ENCODE measurements around the gene MRNIP. TPM values are rescaled to one million over a fixed set of nuclear protein-coding genes. Genes with fewer than 3 reads are reported as not detected.

The MRNIP gene
- total RNA-seq: 27.6 and 27.8 TPM in 2 replicates

GRCh38 chr5:179858586-179859427 is at the start of gene MRNIP:
Gene MRNIP (minus strand): TSS chr5:179858817. CDS start chr5:179858796, 21 bp downstream.
- H3K4me3 Mint-ChIP-seq: peak within 1 kb of the TSS; percentile 98
- peak; percentile 97 for DNase-seq
- H3K36me3 Mint-ChIP-seq (ENCODE audit: low read depth): peaks cover 11% of the 10 kb centered on the region
- no peaks in the 10 kb centered on the region for H3K9me3 Mint-ChIP-seq
- peaks cover 11% of the 10 kb centered on the region for H3K4me1 Mint-ChIP-seq
- H3K27ac Mint-ChIP-seq: peak within 1 kb of the TSS; percentile 94
- H3K27me3 Mint-ChIP-seq: no peaks in the 10 kb centered on the region
- intact Hi-C loops (cut with micrococcal nuclease): loop anchor here (1.0 to 5.0 kb wide), 8 partner anchors 23 to 236 kb away; partner anchors contain the start of genes CANX, HNRNPH1, RNF130 and TBC1D9B

GRCh38 chr5:179907556-179908324 is 49.1 kb upstream of the MRNIP start, which contains the start of gene TBC1D9B:
Gene TBC1D9B (minus strand): TSS chr5:179907897. CDS start chr5:179907821, 76 bp downstream.
- H3K4me3 Mint-ChIP-seq: peak within 1 kb of the TSS; percentile 96
- intact Hi-C loops (cut with micrococcal nuclease): loop anchor here (1.0 to 2.0 kb wide), 4 partner anchors 49 to 209 kb away; partner anchors contain the start of genes CANX, MGAT4B and MRNIP
- peaks cover 11% of the 10 kb centered on the region for H3K4me1 Mint-ChIP-seq
- peak; percentile 92 for DNase-seq
- H3K27me3 Mint-ChIP-seq: no peaks in the 10 kb centered on the region
- no peaks in the 10 kb centered on the region for H3K9me3 Mint-ChIP-seq
- peak within 1 kb of the TSS; percentile 92 for H3K27ac Mint-ChIP-seq
- peaks cover 20% of the 10 kb centered on the region for H3K36me3 Mint-ChIP-seq (ENCODE audit: low read depth)

GRCh38 chr5:179906795-179907555 is 48.4 kb upstream of the MRNIP start:
- intact Hi-C loops (cut with micrococcal nuclease): loop anchor here (1.0 to 2.0 kb wide), 4 partner anchors 48 to 208 kb away; partner anchors contain the start of genes CANX, MGAT4B and MRNIP
- Mint-ChIP-seq H3K4me3 (peak overlapping the region; percentile 96), H3K27ac (peak overlapping the region; percentile 92), H3K9me3 (no peaks in the 10 kb centered on the region), H3K4me1 (peaks cover 11% of the 10 kb centered on the region), H3K36me3 (ENCODE audit: low read depth) (peaks cover 24% of the 10 kb centered on the region), H3K27me3 (no peaks in the 10 kb centered on the region)
- peak; percentile 73 for DNase-seq

- Mint-ChIP-seq H3K27me3 (no peaks in the 10 kb centered on the region), H3K36me3 (ENCODE audit: low read depth) (peaks cover 26% of the 10 kb centered on the region), H3K9me3 (no peaks in the 10 kb centered on the region), H3K4me1 (peaks cover 11% of the 10 kb centered on the region), H3K4me3 (peak overlapping the region; percentile 96), H3K27ac (no peak overlapping the region)
- DNase-seq: no peak
- intact Hi-C loops (cut with micrococcal nuclease): loop anchor here (2.0 kb wide), 3 partner anchors 48 to 208 kb away; partner anchors contain the start of genes CANX, MGAT4B and MRNIP
Observed at GRCh38 chr5:179906294-179906794, 47.7 kb upstream of the MRNIP start.

- Mint-ChIP-seq H3K9me3 (no peaks in the 10 kb centered on the region), H3K4me1 (peaks cover 11% of the 10 kb centered on the region), H3K4me3 (no peak overlapping the region), H3K36me3 (ENCODE audit: low read depth) (peaks cover 27% of the 10 kb centered on the region), H3K27me3 (no peaks in the 10 kb centered on the region), H3K27ac (no peak overlapping the region)
- DNase-seq: no peak
- intact Hi-C loops (cut with micrococcal nuclease): no loop called here
Observed at GRCh38 chr5:179905161-179905560, 46.5 kb upstream of the MRNIP start.

GRCh38 chr5:179904463-179905160 is 46.0 kb upstream of the MRNIP start:
- Mint-ChIP-seq H3K27ac (no peak overlapping the region), H3K9me3 (no peaks in the 10 kb centered on the region), H3K4me3 (no peak overlapping the region), H3K4me1 (peaks cover 11% of the 10 kb centered on the region), H3K27me3 (no peaks in the 10 kb centered on the region), H3K36me3 (ENCODE audit: low read depth) (peaks cover 33% of the 10 kb centered on the region)
- DNase-seq: no peak
- intact Hi-C loops (cut with micrococcal nuclease): no loop called here

GRCh38 chr5:179902763-179903158 is 44.1 kb upstream of the MRNIP start:
- H3K36me3 Mint-ChIP-seq (ENCODE audit: low read depth): peaks cover 42% of the 10 kb centered on the region
- no peaks in the 10 kb centered on the region for H3K27me3 Mint-ChIP-seq
- intact Hi-C loops (cut with micrococcal nuclease): no loop called here
- H3K4me1 Mint-ChIP-seq: peaks cover 10% of the 10 kb centered on the region
- no peak overlapping the region for H3K4me3 Mint-ChIP-seq
- no peaks in the 10 kb centered on the region for H3K9me3 Mint-ChIP-seq
- DNase-seq: no peak
- H3K27ac Mint-ChIP-seq: no peak overlapping the region

GRCh38 chr5:179901915-179902762 is 43.5 kb upstream of the MRNIP start:
- no peak for DNase-seq
- intact Hi-C loops (cut with micrococcal nuclease): no loop called here

GRCh38 chr5:179901462-179901861 is 42.8 kb upstream of the MRNIP start:
- DNase-seq: no peak
- H3K36me3 Mint-ChIP-seq (ENCODE audit: low read depth): peaks cover 45% of the 10 kb centered on the region
- no peaks in the 10 kb centered on the region for H3K27me3 Mint-ChIP-seq
- intact Hi-C loops (cut with micrococcal nuclease): no loop called here
- H3K4me3 Mint-ChIP-seq: no peak overlapping the region
- H3K4me1 Mint-ChIP-seq: peaks cover 8% of the 10 kb centered on the region
- no peak overlapping the region for H3K27ac Mint-ChIP-seq
- H3K9me3 Mint-ChIP-seq: no peaks in the 10 kb centered on the region

More at GRCh38 chr5:179901915-179902762, 43.5 kb upstream of the MRNIP start:
- Mint-ChIP-seq H3K4me3 (no peak overlapping the region), H3K27ac (no peak overlapping the region), H3K4me1 (peaks cover 10% of the 10 kb centered on the region), H3K27me3 (no peaks in the 10 kb centered on the region), H3K36me3 (ENCODE audit: low read depth) (peaks cover 46% of the 10 kb centered on the region), H3K9me3 (no peaks in the 10 kb centered on the region)

- peaks cover 5% of the 10 kb centered on the region for H3K4me1 Mint-ChIP-seq
- no peaks in the 10 kb centered on the region for H3K9me3 Mint-ChIP-seq
- no peak for DNase-seq
- intact Hi-C loops (cut with micrococcal nuclease): no loop called here
- H3K4me3 Mint-ChIP-seq: no peak overlapping the region
- no peaks in the 10 kb centered on the region for H3K27me3 Mint-ChIP-seq
- no peak overlapping the region for H3K27ac Mint-ChIP-seq
- peaks cover 41% of the 10 kb centered on the region for H3K36me3 Mint-ChIP-seq (ENCODE audit: low read depth)
Observed at GRCh38 chr5:179900711-179901110, 42.1 kb upstream of the MRNIP start.

GRCh38 chr5:179900206-179900605 is 41.6 kb upstream of the MRNIP start:
- H3K27ac Mint-ChIP-seq: no peak overlapping the region
- H3K27me3 Mint-ChIP-seq: no peaks in the 10 kb centered on the region
- no peak for DNase-seq
- intact Hi-C loops (cut with micrococcal nuclease): no loop called here
- no peaks in the 10 kb centered on the region for H3K9me3 Mint-ChIP-seq
- peaks cover 43% of the 10 kb centered on the region for H3K36me3 Mint-ChIP-seq (ENCODE audit: low read depth)
- H3K4me1 Mint-ChIP-seq: peaks cover 5% of the 10 kb centered on the region
- no peak overlapping the region for H3K4me3 Mint-ChIP-seq

GRCh38 chr5:179895861-179896260 is 37.2 kb upstream of the MRNIP start:
- no peak overlapping the region for H3K27ac Mint-ChIP-seq
- no peaks in the 10 kb centered on the region for H3K27me3 Mint-ChIP-seq
- no peak overlapping the region for H3K4me3 Mint-ChIP-seq
- no peaks in the 10 kb centered on the region for H3K4me1 Mint-ChIP-seq
- H3K9me3 Mint-ChIP-seq: no peaks in the 10 kb centered on the region
- H3K36me3 Mint-ChIP-seq (ENCODE audit: low read depth): peaks cover 32% of the 10 kb centered on the region
- intact Hi-C loops (cut with micrococcal nuclease): no loop called here
- no peak for DNase-seq
